Measurements from ENCODE around the gene RIT2.

The RIT2 gene

GRCh38 chr18:42941021-42941420 is 174.5 kb downstream of the RIT2 start:
- H3K4me3 Mint-ChIP-seq: no peak overlapping the region
- ATAC-seq: no peak
- H3K9me3 Mint-ChIP-seq: peaks cover 8 to 31% of the 10 kb centered on the region in 2 donors
- no peaks in the 10 kb centered on the region for H3K27me3 Mint-ChIP-seq
- no peak overlapping the region for H3K27ac Mint-ChIP-seq
- H3K4me1 Mint-ChIP-seq: no peaks in the 10 kb centered on the region
- DNase-seq: no peak

- H3K27me3 Mint-ChIP-seq: no peaks in the 10 kb centered on the region
- DNase-seq (no peak), ATAC-seq (no peak)
- H3K9me3 Mint-ChIP-seq: peaks cover 0 to 28% of the 10 kb centered on the region in 2 donors
- H3K4me1 Mint-ChIP-seq: no peaks in the 10 kb centered on the region
- H3K4me3 Mint-ChIP-seq: no peak overlapping the region
- H3K27ac Mint-ChIP-seq: no peak overlapping the region
Observed at GRCh38 chr18:42937436-42937835, 178.0 kb downstream of the RIT2 start.

- ATAC-seq: no peak
- Mint-ChIP-seq H3K4me3 (no peak overlapping the region), H3K27me3 (no peaks in the 10 kb centered on the region)
Observed at GRCh38 chr18:42936289-42936688, 179.2 kb downstream of the RIT2 start.

GRCh38 chr18:42931491-42931890 is 184.0 kb downstream of the RIT2 start:
- DNase-seq (no peak), ATAC-seq (no peak)
- H3K4me3 Mint-ChIP-seq: no peak overlapping the region
- no peaks in the 10 kb centered on the region for H3K27me3 Mint-ChIP-seq
- H3K9me3 Mint-ChIP-seq: peaks cover 6 to 8% of the 10 kb centered on the region in 2 donors
- H3K27ac Mint-ChIP-seq: no peak overlapping the region
- H3K4me1 Mint-ChIP-seq: no peaks in the 10 kb centered on the region

More at GRCh38 chr18:42936289-42936688, 179.2 kb downstream of the RIT2 start:
- H3K27ac Mint-ChIP-seq: no peak overlapping the region
- H3K9me3 Mint-ChIP-seq: peaks cover 0 to 24% of the 10 kb centered on the region in 2 donors
- no peaks in the 10 kb centered on the region for H3K4me1 Mint-ChIP-seq
- no peak for DNase-seq

GRCh38 chr18:42929857-42930256 is 185.6 kb downstream of the RIT2 start:
- DNase-seq (no peak), ATAC-seq (no peak)
- Mint-ChIP-seq H3K4me3 (no peak overlapping the region), H3K27ac (no peak overlapping the region), H3K27me3 (no peaks in the 10 kb centered on the region), H3K4me1 (no peaks in the 10 kb centered on the region), H3K9me3 (peaks cover 2 to 6% of the 10 kb centered on the region in 2 donors)

GRCh38 chr18:42929181-42929580 is 186.3 kb downstream of the RIT2 start:
- no peak for DNase-seq
- no peaks in the 10 kb centered on the region for H3K27me3 Mint-ChIP-seq

GRCh38 chr18:42925036-42925435 is 190.4 kb downstream of the RIT2 start:
- ATAC-seq (no peak), DNase-seq (no peak)
- no peaks in the 10 kb centered on the region for H3K4me1 Mint-ChIP-seq
- H3K9me3 Mint-ChIP-seq: no peaks in the 10 kb centered on the region
- H3K27ac Mint-ChIP-seq: no peak overlapping the region
- H3K4me3 Mint-ChIP-seq: no peak overlapping the region
- H3K27me3 Mint-ChIP-seq: no peaks in the 10 kb centered on the region

More at GRCh38 chr18:42929181-42929580, 186.3 kb downstream of the RIT2 start:
- H3K9me3 Mint-ChIP-seq: peaks cover 0 to 6% of the 10 kb centered on the region in 2 donors
- H3K27ac Mint-ChIP-seq: no peak overlapping the region
- no peak overlapping the region for H3K4me3 Mint-ChIP-seq
- H3K4me1 Mint-ChIP-seq: no peaks in the 10 kb centered on the region
- ATAC-seq: no peak

GRCh38 chr18:42922363-42922762 is 193.1 kb downstream of the RIT2 start:
- H3K4me1 Mint-ChIP-seq: no peaks in the 10 kb centered on the region
- no peak overlapping the region for H3K4me3 Mint-ChIP-seq
- H3K27ac Mint-ChIP-seq: no peak overlapping the region
- H3K27me3 Mint-ChIP-seq: no peaks in the 10 kb centered on the region
- DNase-seq (no peak), ATAC-seq (no peak)
- H3K9me3 Mint-ChIP-seq: peaks cover 7 to 8% of the 10 kb centered on the region in 2 donors

- no peaks in the 10 kb centered on the region for H3K27me3 Mint-ChIP-seq
- H3K4me3 Mint-ChIP-seq: no peak overlapping the region
- ATAC-seq: no peak
- H3K9me3 Mint-ChIP-seq: peaks cover 8 to 11% of the 10 kb centered on the region in 2 donors
- no peak overlapping the region for H3K27ac Mint-ChIP-seq
- H3K4me1 Mint-ChIP-seq: no peaks in the 10 kb centered on the region
- DNase-seq: no peak
Observed at GRCh38 chr18:42921226-42921737, 194.2 kb downstream of the RIT2 start.

- DNase-seq (no peak), ATAC-seq (no peak)
- no peak overlapping the region for H3K4me3 Mint-ChIP-seq
- no peaks in the 10 kb centered on the region for H3K4me1 Mint-ChIP-seq
- H3K27ac Mint-ChIP-seq: no peak overlapping the region
- H3K27me3 Mint-ChIP-seq: no peaks in the 10 kb centered on the region
- H3K9me3 Mint-ChIP-seq: peaks cover 8 to 11% of the 10 kb centered on the region in 2 donors
Observed at GRCh38 chr18:42920621-42921020, 194.9 kb downstream of the RIT2 start.

GRCh38 chr18:42915299-42915698 is 200.2 kb downstream of the RIT2 start:
- peaks cover 8 to 18% of the 10 kb centered on the region in 2 donors for H3K9me3 Mint-ChIP-seq
- H3K27me3 Mint-ChIP-seq: no peaks in the 10 kb centered on the region
- ATAC-seq (no peak), DNase-seq (no peak)
- no peak overlapping the region for H3K4me3 Mint-ChIP-seq
- no peak overlapping the region for H3K27ac Mint-ChIP-seq
- H3K4me1 Mint-ChIP-seq: no peaks in the 10 kb centered on the region

- ATAC-seq: no peak
- Mint-ChIP-seq H3K4me3 (no peak overlapping the region), H3K27me3 (no peaks in the 10 kb centered on the region), H3K27ac (no peak overlapping the region), H3K4me1 (no peaks in the 10 kb centered on the region), H3K9me3 (peaks cover 8 to 18% of the 10 kb centered on the region in 2 donors)
- no peak for DNase-seq
Observed at GRCh38 chr18:42914476-42914875, 201.0 kb downstream of the RIT2 start.

- Mint-ChIP-seq H3K4me1 (no peaks in the 10 kb centered on the region), H3K27me3 (no peaks in the 10 kb centered on the region), H3K4me3 (no peak overlapping the region), H3K9me3 (peaks cover 0 to 7% of the 10 kb centered on the region in 2 donors), H3K27ac (no peak overlapping the region)
- ATAC-seq: no peak
- no peak for DNase-seq
Observed at GRCh38 chr18:42909095-42909494, 206.4 kb downstream of the RIT2 start.

- H3K9me3 Mint-ChIP-seq: peaks cover 0 to 7% of the 10 kb centered on the region in 2 donors
- H3K4me3 Mint-ChIP-seq: no peak overlapping the region
- DNase-seq: no peak
- no peak overlapping the region for H3K27ac Mint-ChIP-seq
- H3K4me1 Mint-ChIP-seq: no peaks in the 10 kb centered on the region
- H3K27me3 Mint-ChIP-seq: no peaks in the 10 kb centered on the region
- ATAC-seq: no peak
Observed at GRCh38 chr18:42906761-42907160, 208.7 kb downstream of the RIT2 start.

- no peak overlapping the region for H3K4me3 Mint-ChIP-seq
- no peak for ATAC-seq
- no peaks in the 10 kb centered on the region for H3K27me3 Mint-ChIP-seq
- H3K4me1 Mint-ChIP-seq: no peaks in the 10 kb centered on the region
- DNase-seq: no peak
- no peak overlapping the region for H3K27ac Mint-ChIP-seq
- peaks cover 5 to 6% of the 10 kb centered on the region in 2 donors for H3K9me3 Mint-ChIP-seq
Observed at GRCh38 chr18:42901161-42901560, 214.3 kb downstream of the RIT2 start.

- ATAC-seq: no peak
- H3K27me3 Mint-ChIP-seq: no peaks in the 10 kb centered on the region
- H3K27ac Mint-ChIP-seq: no peak overlapping the region
- no peaks in the 10 kb centered on the region for H3K4me1 Mint-ChIP-seq
- no peak overlapping the region for H3K4me3 Mint-ChIP-seq
- peaks cover 5 to 6% of the 10 kb centered on the region in 2 donors for H3K9me3 Mint-ChIP-seq
- no peak for DNase-seq
Observed at GRCh38 chr18:42893977-42894376, 221.5 kb downstream of the RIT2 start.

GRCh38 chr18:42892181-42892580 is 223.3 kb downstream of the RIT2 start:
- H3K4me3 Mint-ChIP-seq: no peak overlapping the region
- no peaks in the 10 kb centered on the region for H3K4me1 Mint-ChIP-seq
- no peaks in the 10 kb centered on the region for H3K9me3 Mint-ChIP-seq
- H3K27ac Mint-ChIP-seq: no peak overlapping the region
- no peak for DNase-seq
- ATAC-seq: no peak
- no peaks in the 10 kb centered on the region for H3K27me3 Mint-ChIP-seq
